Neuronal stem cell (in vitro differentiated cells): ENCODE measurements around the gene SKOR2.
A peak's percentile ranks its signal among the peaks of the same experiment; 100 is the strongest.

Experiments used
- DNase-seq: peaks from one replicate; pipeline ENCODE4 v3.0.0-alpha.2; 2013; ENCODE audit warnings: low spot score
- H2AFZ ChIP-seq: one replicate; pipeline ENCODE4 v1.6.1; 2013; ENCODE audit warnings: mild to moderate bottlenecking, low read length, inconsistent platforms
- H2AK5ac ChIP-seq: 2 replicates; pipeline ENCODE4 v1.6.1; 2013; ENCODE audit warnings: low read depth, mild to moderate bottlenecking, inconsistent platforms, low read length, moderate library complexity, mixed read lengths
- H2BK120ac ChIP-seq: 2 replicates; pipeline ENCODE4 v1.6.1; 2013; ENCODE audit warnings: low read depth, mild to moderate bottlenecking, inconsistent platforms, low read length, moderate library complexity, mixed read lengths
- H2BK12ac ChIP-seq: one replicate; pipeline ENCODE4 v1.6.1; 2013; ENCODE audit warnings: low read length, inconsistent platforms
- H2BK15ac ChIP-seq: 2 replicates; pipeline ENCODE4 v1.6.1; 2013; ENCODE audit warnings: mild to moderate bottlenecking, low read length, inconsistent platforms, mixed read lengths
- H2BK5ac ChIP-seq: one replicate; pipeline ENCODE4 v1.6.1; 2013; ENCODE audit warnings: inconsistent platforms, mild to moderate bottlenecking, low read length, moderate library complexity
- H3K14ac ChIP-seq: one replicate; pipeline ENCODE4 v1.6.1; 2013; ENCODE audit warnings: low read length, inconsistent platforms
- H3K18ac ChIP-seq: 2 replicates; pipeline ENCODE4 v1.6.1; 2013; ENCODE audit warnings: low read length, inconsistent platforms
- H3K23ac ChIP-seq: 2 replicates; pipeline ENCODE4 v1.6.1; 2013; ENCODE audit warnings: low read depth, mild to moderate bottlenecking, mixed read lengths, low read length, inconsistent platforms; ENCODE audit not compliant: poor library complexity
- H3K27ac ChIP-seq: replicated peaks from 3 replicates; pipeline ENCODE4 v1.5.1; 2013; ENCODE audit warnings: low read length, inconsistent platforms
- H3K27me3 ChIP-seq, 3 experiments: 2 replicates each; pipeline ENCODE4 v1.6.1; 2013; ENCODE audit warnings: low read length in 3 of 3, mild to moderate bottlenecking in 2 of 3, inconsistent platforms in 1 of 3, low read depth in 1 of 3, mixed read lengths in 1 of 3, moderate library complexity in 1 of 3; ENCODE audit not compliant: control insufficient read depth in 3 of 3, insufficient read depth in 3 of 3
- H3K36me3 ChIP-seq, 2 donors: replicated peaks in 1 of 2; 2 replicates each; pipeline ENCODE4 v1.6.1; 2013; ENCODE audit warnings: low read length in 2 of 2; ENCODE audit not compliant: control insufficient read depth in 2 of 2, insufficient read depth in 2 of 2
- H3K4ac ChIP-seq: 2 replicates; pipeline ENCODE4 v1.6.1; 2013; ENCODE audit warnings: inconsistent platforms, mild to moderate bottlenecking, low read length, moderate library complexity
- H3K4me1 ChIP-seq, 2 donors: 1 replicate in 1 of 2; 2 replicates in 1 of 2; pipeline ENCODE4 v1.6.1; 2013; ENCODE audit warnings: low read length in 2 of 2, low read depth in 1 of 2; ENCODE audit not compliant: control insufficient read depth in 2 of 2, insufficient read depth in 1 of 2
- H3K4me2 ChIP-seq: one replicate; pipeline ENCODE4 v1.6.1; 2013; ENCODE audit warnings: mild to moderate bottlenecking, low read length, inconsistent platforms; ENCODE audit not compliant: insufficient read depth, poor library complexity, severe bottlenecking
- H3K4me3 ChIP-seq, 2 donors: 2 replicates each; pipeline ENCODE4 v1.5.1; 2013; ENCODE audit warnings: low read length in 2 of 2, mild to moderate bottlenecking in 2 of 2, inconsistent platforms in 1 of 2, moderate library complexity in 1 of 2
- H3K79me1 ChIP-seq: one replicate; pipeline ENCODE4 v1.6.1; 2013; ENCODE audit warnings: low read depth, mild to moderate bottlenecking, inconsistent platforms, low read length, moderate library complexity
- H3K9ac ChIP-seq: one replicate; pipeline ENCODE4 v1.6.1; 2013; ENCODE audit warnings: mild to moderate bottlenecking, low read depth, low read length, inconsistent platforms; ENCODE audit not compliant: poor library complexity
- H3K9me3 ChIP-seq, 2 donors: replicated peaks in 1 of 2; 2 replicates each; pipeline versions ENCODE3 to v1.6.1; 2013; ENCODE audit warnings: low read length in 2 of 2, mild to moderate bottlenecking in 2 of 2, inconsistent platforms in 1 of 2, low read depth in 1 of 2, mixed read lengths in 1 of 2, moderate library complexity in 1 of 2; ENCODE audit not compliant: control insufficient read depth in 2 of 2, insufficient read depth in 1 of 2
- H4K8ac ChIP-seq: one replicate; pipeline ENCODE4 v1.6.1; 2013; ENCODE audit warnings: low read depth, mild to moderate bottlenecking, inconsistent platforms, low read length, moderate library complexity
- H4K91ac ChIP-seq: one replicate; pipeline ENCODE4 v1.6.1; 2013; ENCODE audit warnings: low read length, low read depth, mild to moderate bottlenecking, inconsistent platforms; ENCODE audit not compliant: poor library complexity
- WGBS, 2 donors: extraction: QIAGEN DNeasy Blood & Tissue Kit; methylation state at CpG; one replicate each; pipeline ENCODE4 v1.1.7; 2013; ENCODE audit warnings: missing lambda C conversion rate in 2 of 2, mixed read lengths in 1 of 2; ENCODE audit not compliant: insufficient read length in 2 of 2, insufficient replicate concordance in 1 of 2; ENCODE audit errors: extremely low coverage in 2 of 2; 5-methylcytosine and 5-hydroxymethylcytosine counted together

The SKOR2 gene

GRCh38 chr18:47246027-47246971 is 5.2 kb downstream of the SKOR2 start:
- Histone ChIP-seq H3K23ac (peak overlapping the region; percentile 55), H2BK5ac (no peak overlapping the region), H2BK120ac (peak overlapping the region; percentile 81), H2AK5ac (peak overlapping the region; percentile 92), H2AFZ (no peak overlapping the region), H3K9ac (no peak overlapping the region), H3K4me1 (peaks cover 0 to 4% of the 10 kb centered on the region in 2 donors), H3K36me3 (no peaks in the 10 kb centered on the region), H3K4me3 (peak overlapping the region in 1 of 2 donors; percentile 74), H3K79me1 (peaks cover 6% of the 10 kb centered on the region), H2BK15ac (no peak overlapping the region), H3K18ac (peak overlapping the region; percentile 97), H3K27me3 (peaks cover 31 to 91% (median 52%) of the 10 kb centered on the region in 3 experiments), H3K4ac (no peak overlapping the region), H4K91ac (no peak overlapping the region), H3K14ac (no peak overlapping the region), H4K8ac (no peak overlapping the region), H3K9me3 (peaks cover 8 to 14% of the 10 kb centered on the region in 2 donors), H2BK12ac (no peak overlapping the region), H3K4me2 (peak overlapping the region; percentile 66), H3K27ac (no peak overlapping the region)
- no peak for DNase-seq
- no CpG with 5 or more reads among the region's 47 CpGs for WGBS, 2 donors

GRCh38 chr18:47244086-47244485 is 7.4 kb downstream of the SKOR2 start:
- Histone ChIP-seq H3K9me3 (peaks cover 8 to 14% of the 10 kb centered on the region in 2 donors), H4K91ac (no peak overlapping the region), H3K23ac (no peak overlapping the region), H3K4me3 (no peak overlapping the region), H2BK12ac (no peak overlapping the region), H2BK15ac (no peak overlapping the region), H2BK120ac (no peak overlapping the region), H3K9ac (no peak overlapping the region), H2AFZ (no peak overlapping the region), H3K18ac (no peak overlapping the region), H2AK5ac (no peak overlapping the region), H3K79me1 (peaks cover 6% of the 10 kb centered on the region), H3K27me3 (peaks cover 16 to 77% (median 30%) of the 10 kb centered on the region in 3 experiments), H3K4me2 (no peak overlapping the region), H3K27ac (no peak overlapping the region), H4K8ac (no peak overlapping the region), H3K14ac (no peak overlapping the region), H2BK5ac (no peak overlapping the region), H3K4me1 (peaks cover 0 to 4% of the 10 kb centered on the region in 2 donors), H3K4ac (no peak overlapping the region), H3K36me3 (no peaks in the 10 kb centered on the region)
- WGBS, 2 donors = no CpG with 5 or more reads among the region's 4 CpGs
- DNase-seq = no peak

GRCh38 chr18:47235096-47235495 is 16.4 kb downstream of the SKOR2 start:
- Histone ChIP-seq H4K8ac (no peak overlapping the region), H3K4me1 (peaks cover 0 to 1% of the 10 kb centered on the region in 2 donors), H2BK15ac (no peak overlapping the region), H3K27ac (no peak overlapping the region), H3K9me3 (peaks cover 0 to 1% of the 10 kb centered on the region in 2 donors), H3K79me1 (no peaks in the 10 kb centered on the region), H3K23ac (no peak overlapping the region), H2AK5ac (no peak overlapping the region), H2BK5ac (no peak overlapping the region), H3K18ac (no peak overlapping the region), H3K14ac (no peak overlapping the region), H2BK120ac (no peak overlapping the region), H2AFZ (no peak overlapping the region), H3K4me3 (no peak overlapping the region), H3K27me3 (peaks cover 0 to 20% (median 0%) of the 10 kb centered on the region in 3 experiments), H4K91ac (no peak overlapping the region), H3K9ac (no peak overlapping the region), H3K4me2 (no peak overlapping the region), H3K4ac (no peak overlapping the region), H3K36me3 (no peaks in the 10 kb centered on the region), H2BK12ac (no peak overlapping the region)
- WGBS, 2 donors = no CpG with 5 or more reads among the region's 4 CpGs
- DNase-seq = no peak

- Histone ChIP-seq H3K4me2 (no peak overlapping the region), H2BK120ac (no peak overlapping the region), H4K8ac (no peak overlapping the region), H3K79me1 (no peaks in the 10 kb centered on the region), H3K9ac (no peak overlapping the region), H3K4me1 (no peaks in the 10 kb centered on the region), H3K4me3 (no peak overlapping the region), H3K14ac (no peak overlapping the region), H2BK12ac (no peak overlapping the region), H3K27ac (no peak overlapping the region), H3K36me3 (no peaks in the 10 kb centered on the region), H3K23ac (no peak overlapping the region), H3K9me3 (no peaks in the 10 kb centered on the region), H3K18ac (no peak overlapping the region), H2AFZ (no peak overlapping the region), H3K4ac (no peak overlapping the region), H2BK15ac (no peak overlapping the region), H2BK5ac (no peak overlapping the region), H4K91ac (no peak overlapping the region), H2AK5ac (no peak overlapping the region), H3K27me3 (peaks cover 0 to 45% (median 0%) of the 10 kb centered on the region in 3 experiments)
- no peak for DNase-seq
Observed at GRCh38 chr18:47226660-47227059, 24.8 kb downstream of the SKOR2 start.
